Kidney (tissue), 14 donors: ENCODE measurements around the gene GOLGA8A. TPM values are rescaled to one million over a fixed set of nuclear protein-coding genes. Genes with fewer than 3 reads are reported as not detected.

ENCODE experiments used
- DNase-seq, 5 donors: peaks; one replicate each; pipeline ENCODE4 v3.0.0-alpha.2; 2013 to 2020
- FAIRE-seq: peaks from 2 replicates; lab custom pipeline; 2012; peaks lifted over from hg19 to GRCh38; lab: Jason Lieb, UNC
- H3K27ac ChIP-seq, 2 donors: one replicate each; pipeline ENCODE4 v1.7.0; 2013; ENCODE audit warnings: low read depth in 2 of 2, low read length in 2 of 2, inconsistent platforms in 1 of 2
- H3K27me3 ChIP-seq: one replicate; pipeline ENCODE4 v1.7.1; 2013; ENCODE audit warnings: low read length, inconsistent platforms; ENCODE audit not compliant: control insufficient read depth, insufficient read depth
- H3K36me3 ChIP-seq, 3 donors: one replicate each; pipeline versions ENCODE4 v1.7.0 to v1.7.1; 2013; ENCODE audit warnings: low read length in 3 of 3, control low read depth in 1 of 3, inconsistent platforms in 1 of 3; ENCODE audit not compliant: insufficient read depth in 3 of 3, control insufficient read depth in 2 of 3
- H3K4me1 ChIP-seq, 3 donors: one replicate each; pipeline versions ENCODE4 v1.7.0 to v1.7.1; 2013; ENCODE audit warnings: low read length in 3 of 3, inconsistent platforms in 1 of 3, low read depth in 1 of 3; ENCODE audit not compliant: control insufficient read depth in 2 of 3, insufficient read depth in 2 of 3
- H3K4me3 ChIP-seq, 3 donors: one replicate each; pipeline versions ENCODE4 v1.7.0 to v1.8.1; 2013; ENCODE audit warnings: low read length in 3 of 3, control low read depth in 1 of 3, inconsistent platforms in 1 of 3
- H3K9ac ChIP-seq, 3 donors: one replicate each; pipeline versions ENCODE4 v1.7.0 to v1.7.1; 2013; ENCODE audit warnings: low read length in 3 of 3, control low read depth in 1 of 3, inconsistent platforms in 1 of 3
- H3K9me3 ChIP-seq, 3 donors: one replicate each; pipeline versions ENCODE4 v1.7.0 to v1.7.1; 2013; ENCODE audit warnings: low read length in 3 of 3, control low read depth in 1 of 3, inconsistent platforms in 1 of 3; ENCODE audit not compliant: control insufficient read depth in 2 of 3, insufficient read depth in 1 of 3
- intact Hi-C: fragments of 100-400 bp; cut with DNase I; formaldehyde crosslinking; loops from one replicate; pipeline ENCODE4 v1.11.1; 2022
- polyA plus RNA-seq: library from polyadenylated mRNA; stranded (reverse); fragments of 350-450 nt; fragmentation: Illumina TruSeq; extraction: RNeasy Lipid Tissue Mini Kit (QIAGEN cat#74804); gene quantifications from one replicate; pipeline ENCODE4 v1.2.3, GENCODE V29; 2014; ENCODE audit warnings: low read depth, low replicate concordance; ENCODE audit not compliant: insufficient read depth
- total RNA-seq: library from RNA; stranded (reverse); fragmentation: NEBNext Ultra II Directional; extraction: Animal tissue kit (Norgen Biotek cat#: 25700); gene quantifications from one replicate; pipeline ENCODE4 v1.2.1, GENCODE V29; 2021
- TF ChIP-seq, protein P1 (sequence below): IDR thresholded peaks from 3 replicates; pipeline ENCODE4 v1.5.1; 2012; ENCODE audit warnings: mild to moderate bottlenecking, moderate library complexity, borderline replicate concordance; ENCODE audit not compliant: insufficient read depth; ENCODE audit errors: extremely low read depth
- donor health status: control.
- donor health status: control.
- donor health status: control.
- donor health status: control.
- donor health status: control.
- donor health status: DM: yes; HTN: yes; CAD: no.
- donor health status: Normal renal cell carcinoma (clear cell type).

GOLGA8A gene
- total and polyA plus RNA-seq, 2 donors from 2014 or later: 18.8 to 36.1 TPM

DNA sequence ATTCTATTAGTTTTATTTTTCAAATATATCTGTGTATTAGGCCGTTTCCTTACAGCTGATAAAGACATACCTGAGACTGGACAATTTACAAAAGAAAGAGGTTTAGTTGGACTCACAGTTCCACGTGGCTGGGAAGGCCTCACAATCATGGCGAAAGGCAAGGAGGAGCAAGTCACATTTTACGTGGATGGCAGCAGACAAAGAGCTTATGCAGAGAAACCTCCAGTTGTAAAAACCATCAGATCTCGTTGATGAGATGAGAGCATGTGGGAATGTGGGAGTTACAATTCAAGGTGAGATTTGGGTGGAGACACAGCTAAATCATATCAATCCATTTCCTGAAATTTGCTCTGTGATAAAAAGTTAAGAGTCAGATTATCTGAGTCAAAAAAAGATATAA is 2.3 kb upstream of the GOLGA8A start:
- intact Hi-C loops: no loop called here
- Histone ChIP-seq H3K27me3 (no peaks in the 10 kb centered on the region), H3K9ac (no peak overlapping the region), H3K4me1 (no peaks in the 10 kb centered on the region), H3K4me3 (no peak overlapping the region), H3K9me3 (no peaks in the 10 kb centered on the region), H3K27ac (no peak overlapping the region), H3K36me3 (no peaks in the 10 kb centered on the region)
- TF ChIP-seq, protein P1, sequence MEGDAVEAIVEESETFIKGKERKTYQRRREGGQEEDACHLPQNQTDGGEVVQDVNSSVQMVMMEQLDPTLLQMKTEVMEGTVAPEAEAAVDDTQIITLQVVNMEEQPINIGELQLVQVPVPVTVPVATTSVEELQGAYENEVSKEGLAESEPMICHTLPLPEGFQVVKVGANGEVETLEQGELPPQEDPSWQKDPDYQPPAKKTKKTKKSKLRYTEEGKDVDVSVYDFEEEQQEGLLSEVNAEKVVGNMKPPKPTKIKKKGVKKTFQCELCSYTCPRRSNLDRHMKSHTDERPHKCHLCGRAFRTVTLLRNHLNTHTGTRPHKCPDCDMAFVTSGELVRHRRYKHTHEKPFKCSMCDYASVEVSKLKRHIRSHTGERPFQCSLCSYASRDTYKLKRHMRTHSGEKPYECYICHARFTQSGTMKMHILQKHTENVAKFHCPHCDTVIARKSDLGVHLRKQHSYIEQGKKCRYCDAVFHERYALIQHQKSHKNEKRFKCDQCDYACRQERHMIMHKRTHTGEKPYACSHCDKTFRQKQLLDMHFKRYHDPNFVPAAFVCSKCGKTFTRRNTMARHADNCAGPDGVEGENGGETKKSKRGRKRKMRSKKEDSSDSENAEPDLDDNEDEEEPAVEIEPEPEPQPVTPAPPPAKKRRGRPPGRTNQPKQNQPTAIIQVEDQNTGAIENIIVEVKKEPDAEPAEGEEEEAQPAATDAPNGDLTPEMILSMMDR: no peak
- no peak for FAIRE-seq
- DNase-seq: no peak

DNA sequence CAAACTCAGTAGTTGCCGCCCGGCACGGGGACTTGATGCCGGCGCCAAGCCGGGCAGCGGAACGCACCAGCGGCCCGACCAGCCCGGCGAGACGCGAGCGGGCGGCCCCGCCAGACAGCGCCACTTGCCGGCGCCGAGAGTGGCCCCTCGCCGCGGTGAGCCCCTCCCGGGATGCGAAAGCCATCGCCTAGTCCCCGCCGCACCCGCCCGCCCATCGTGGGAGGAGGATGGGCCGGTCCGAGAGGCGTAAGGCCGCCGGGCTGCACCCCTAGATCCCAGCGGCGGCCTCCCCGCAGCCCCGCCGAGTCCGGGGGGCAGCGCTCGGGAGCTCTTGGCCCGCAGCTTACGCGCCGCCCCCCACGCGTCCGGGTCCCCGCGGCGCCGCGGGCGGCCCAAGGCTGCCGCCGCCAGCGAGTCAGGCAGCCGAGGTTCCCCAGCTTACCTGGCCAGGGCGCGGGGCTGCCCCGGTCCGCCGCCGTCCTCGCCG is 609 bp downstream of the GOLGA8A start:
- Histone ChIP-seq H3K4me3 (peak overlapping the region in 2 of 3 donors; percentile 34 to 39), H3K27ac (no peak overlapping the region), H3K9ac (peak overlapping the region in 1 of 3 donors; percentile 12), H3K9me3 (no peaks in the 10 kb centered on the region), H3K4me1 (no peaks in the 10 kb centered on the region), H3K27me3 (no peaks in the 10 kb centered on the region), H3K36me3 (no peaks in the 10 kb centered on the region)
- FAIRE-seq (no peak), DNase-seq (peak in 4 of 5 donors; percentile 35 to 79 (median 71))
- intact Hi-C loops: no loop called here
- TF ChIP-seq, protein P1: no peak

DNA sequence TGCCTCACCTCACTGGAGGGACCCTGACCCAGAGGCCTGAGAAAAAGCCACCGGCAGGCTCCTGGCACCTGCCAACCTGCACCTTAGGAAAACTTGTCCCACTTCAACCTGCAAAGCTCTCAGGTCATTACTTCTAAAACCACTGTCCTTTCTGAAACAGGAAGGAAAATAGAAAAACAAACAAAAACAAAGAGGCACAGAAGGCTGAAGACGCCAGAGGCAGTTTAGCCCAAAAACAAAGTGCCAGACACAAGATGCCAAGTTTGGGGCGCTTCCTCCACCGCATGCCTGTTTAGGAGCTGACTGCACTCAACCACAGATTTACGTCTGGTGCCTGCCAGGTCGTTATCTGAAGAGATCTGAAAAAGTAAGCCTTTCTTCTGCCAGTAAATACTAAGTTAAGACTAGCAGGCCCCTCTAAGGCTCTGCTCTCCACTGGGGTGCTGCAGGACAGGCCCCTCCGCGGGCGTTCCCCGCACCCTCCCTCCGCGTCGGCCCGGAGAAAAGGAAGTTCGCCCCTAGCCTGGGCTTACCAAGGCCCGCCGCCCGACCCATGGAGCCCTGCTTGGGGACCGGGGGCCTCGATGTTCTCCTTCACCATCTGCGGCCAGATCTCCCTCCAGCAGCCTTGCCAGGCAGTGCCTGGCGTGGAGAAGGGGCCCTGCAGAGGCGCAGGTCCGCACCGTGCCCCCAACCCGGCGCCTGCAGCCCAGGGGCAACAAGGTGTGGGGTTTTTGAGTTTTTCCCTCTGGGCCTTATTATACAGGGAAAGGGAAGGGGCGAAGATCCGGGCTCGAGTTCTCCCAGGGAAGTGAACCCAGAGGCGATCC is 1.3 kb downstream of the GOLGA8A start:
- H3K4me3 ChIP-seq: peak overlapping the region; percentile 6 to 39 (median 34)
- peak overlapping the region in 1 of 3 donors; percentile 12 for H3K9ac ChIP-seq
- no peak overlapping the region for H3K27ac ChIP-seq
- TF ChIP-seq, protein P1: no peak
- FAIRE-seq: no peak
- peak in 4 of 5 donors; percentile 15 to 54 (median 46) for DNase-seq
- H3K36me3 ChIP-seq: no peaks in the 10 kb centered on the region
- intact Hi-C loops: no loop called here
- H3K4me1 ChIP-seq: no peaks in the 10 kb centered on the region
- H3K9me3 ChIP-seq: no peaks in the 10 kb centered on the region
- H3K27me3 ChIP-seq: no peaks in the 10 kb centered on the region
